HEK293 (cell line): ENCODE measurements around the gene SREBF2.

Source experiments
- CTCF ChIA-PET: fragments of 350-600 bp; formaldehyde crosslinking; extraction: SDS; loops from one replicate; lab custom pipeline; 2021; ENCODE audit warnings: antibody characterized with exemption; lab: Yijun Ruan, JAX
- POLR2A ChIA-PET: fragments of 300-600 bp; formaldehyde crosslinking; extraction: SDS; loops from one replicate; lab custom pipeline; 2020; ENCODE audit warnings: antibody characterized with exemption, inconsistent platforms; lab: Yijun Ruan, JAX
- H3K27ac ChIP-seq: fragments of 200-500 bp; sonication (Bioruptor generic); 2 replicates; pipeline ENCODE4 v1.5.1; 2014; ENCODE audit warnings: low read depth, low read length, control low read depth, inconsistent platforms; ENCODE audit errors: extremely low read depth
- H3K36me3 ChIP-seq, 2 experiments: fragments of 200-500 bp in 1 of 2; sonication (Bioruptor generic) in 1 of 2; 1 replicate in 1 of 2; 2 replicates in 1 of 2; pipeline ENCODE4 v1.5.1; 2014 to 2017; ENCODE audit warnings: inconsistent platforms in 2 of 2, low read length in 2 of 2; ENCODE audit not compliant: control insufficient read depth in 2 of 2, insufficient read depth in 1 of 2
- H3K4me1 ChIP-seq: fragments of 200-500 bp; sonication (Bioruptor generic); 2 replicates; pipeline ENCODE4 v1.5.1; 2014; ENCODE audit warnings: mild to moderate bottlenecking, low read length, inconsistent platforms; ENCODE audit not compliant: control insufficient read depth, insufficient read depth
- H3K4me3 ChIP-seq: 2 replicates; pipeline ENCODE4 v1.5.1; 2011; ENCODE audit warnings: low read depth, mild to moderate bottlenecking, control low read depth, low read length, moderate library complexity
- H3K9me3 ChIP-seq: fragments of 200-500 bp; sonication (Bioruptor generic); 2 replicates; pipeline ENCODE4 v1.5.1; 2014; ENCODE audit warnings: low read depth, low read length, inconsistent platforms; ENCODE audit not compliant: control insufficient read depth, insufficient read depth
- GLIS1 ChIP-seq: fragments of 450-650 bp; formaldehyde crosslinking; IDR thresholded peaks from 2 replicates; pipeline ENCODE4 v1.5.1; 2016; ENCODE audit warnings: missing biosample characterization, missing genetic modification characterization
- OSR2 ChIP-seq: fragments of 450-650 bp; formaldehyde crosslinking; IDR thresholded peaks from 2 replicates; pipeline ENCODE4 v1.5.1; 2016; ENCODE audit warnings: missing biosample characterization, missing genetic modification characterization
- RBAK ChIP-seq: fragments of 450-650 bp; formaldehyde crosslinking; IDR thresholded peaks from 2 replicates; pipeline ENCODE4 v1.5.1; 2016; ENCODE audit warnings: missing biosample characterization, missing genetic modification characterization
- SCRT2 ChIP-seq: fragments of 450-650 bp; formaldehyde crosslinking; IDR thresholded peaks from 2 replicates; pipeline ENCODE4 v1.5.1; 2016; ENCODE audit warnings: missing biosample characterization, missing genetic modification characterization
- SP2 ChIP-seq: fragments of 450-650 bp; formaldehyde crosslinking; IDR thresholded peaks from 2 replicates; pipeline ENCODE4 v1.5.1; 2016; ENCODE audit warnings: missing biosample characterization, missing genetic modification characterization
- SP3 ChIP-seq: fragments of 450-650 bp; formaldehyde crosslinking; IDR thresholded peaks from 2 replicates; pipeline ENCODE4 v1.5.1; 2016; ENCODE audit warnings: missing biosample characterization, missing genetic modification characterization
- YY1 ChIP-seq: fragments of 450-650 bp; formaldehyde crosslinking; IDR thresholded peaks from 2 replicates; pipeline ENCODE4 v1.5.1; 2018; ENCODE audit warnings: missing biosample characterization, missing genetic modification characterization
- ZBTB17 ChIP-seq: fragments of 450-650 bp; formaldehyde crosslinking; IDR thresholded peaks from 2 replicates; pipeline ENCODE4 v1.5.1; 2016; ENCODE audit warnings: missing biosample characterization, missing genetic modification characterization
- ZBTB49 ChIP-seq: fragments of 450-650 bp; formaldehyde crosslinking; IDR thresholded peaks from 2 replicates; pipeline ENCODE4 v1.5.1; 2016; ENCODE audit warnings: missing biosample characterization, missing genetic modification characterization, low read depth
- ZBTB7A ChIP-seq: fragments of 450-650 bp; formaldehyde crosslinking; IDR thresholded peaks from 2 replicates; pipeline ENCODE4 v1.5.1; 2016; ENCODE audit warnings: low read depth, missing biosample characterization, missing genetic modification characterization
- ZIC2 ChIP-seq: fragments of 450-650 bp; formaldehyde crosslinking; IDR thresholded peaks from 2 replicates; pipeline ENCODE4 v1.5.1; 2016; ENCODE audit warnings: missing biosample characterization, missing genetic modification characterization
- ZNF112 ChIP-seq: fragments of 450-650 bp; formaldehyde crosslinking; IDR thresholded peaks from 2 replicates; pipeline ENCODE4 v1.5.0; 2017; ENCODE audit warnings: missing biosample characterization, missing genetic modification characterization
- ZNF121 ChIP-seq: fragments of 450-650 bp; formaldehyde crosslinking; IDR thresholded peaks from 2 replicates; pipeline ENCODE4 v1.5.1; 2016; ENCODE audit warnings: missing biosample characterization, missing genetic modification characterization
- ZNF132 ChIP-seq: fragments of 450-650 bp; formaldehyde crosslinking; IDR thresholded peaks from 2 replicates; pipeline ENCODE4 v1.5.1; 2017; ENCODE audit warnings: missing biosample characterization, missing genetic modification characterization, borderline replicate concordance
- ZNF18 ChIP-seq: fragments of 450-650 bp; formaldehyde crosslinking; IDR thresholded peaks from 2 replicates; pipeline ENCODE4 v1.5.1; 2016; ENCODE audit warnings: missing biosample characterization, missing genetic modification characterization
- ZNF2 ChIP-seq: fragments of 450-650 bp; formaldehyde crosslinking; IDR thresholded peaks from 2 replicates; pipeline ENCODE4 v1.5.1; 2016; ENCODE audit warnings: missing biosample characterization, missing genetic modification characterization
- ZNF624 ChIP-seq: fragments of 450-650 bp; formaldehyde crosslinking; IDR thresholded peaks from 2 replicates; pipeline ENCODE4 v1.5.1; 2017; ENCODE audit warnings: missing biosample characterization, missing genetic modification characterization
- ZNF629 ChIP-seq: fragments of 450-650 bp; formaldehyde crosslinking; IDR thresholded peaks from 2 replicates; pipeline ENCODE4 v1.5.1; 2017; ENCODE audit warnings: missing biosample characterization, missing genetic modification characterization
- ZNF654 ChIP-seq: fragments of 450-650 bp; formaldehyde crosslinking; IDR thresholded peaks from 2 replicates; pipeline ENCODE4 v1.5.1; 2016; ENCODE audit warnings: low read depth, missing biosample characterization, missing genetic modification characterization
- ZSCAN5A ChIP-seq: fragments of 450-650 bp; formaldehyde crosslinking; IDR thresholded peaks from 2 replicates; pipeline ENCODE4 v1.5.1; 2016; ENCODE audit warnings: missing biosample characterization, missing genetic modification characterization
- TF ChIP-seq, protein P1 (sequence below): fragments of 450-650 bp; IDR thresholded peaks from 2 replicates; pipeline ENCODE4 v1.5.1; 2018; ENCODE audit warnings: missing biosample characterization, missing genetic modification characterization
- TF ChIP-seq, protein P2 (sequence below): fragments of 450-650 bp; formaldehyde crosslinking; conservative IDR thresholded peaks from 2 replicates; pipeline ENCODE4 v1.5.1; 2016; ENCODE audit warnings: low read depth, missing biosample characterization, missing genetic modification characterization

The SREBF2 gene

GRCh38 chr22:41947424-41948080, 114.6 kb downstream of the SREBF2 start:
- Histone ChIP-seq H3K9me3 (no peaks in the 10 kb centered on the region), H3K4me1 (no peaks in the 10 kb centered on the region), H3K27ac (peak overlapping the region; percentile 90; the same call in 1 of the 2 replicates), H3K4me3 (peak overlapping the region; percentile 68; the same call in 1 of the 2 replicates), H3K36me3 (peaks cover 22 to 32% of the 10 kb centered on the region in 2 experiments; a peak in 2 of 3 replicates)
- 0 out of 2 replicates have a peak, but pooled peaks have one; percentile 4 for TF ChIP-seq ZNF18 (tag by site-specific recombination)
- TF ChIP-seq ZNF121 (tag by site-specific recombination) = peak; percentile 85
- TF ChIP-seq SCRT2 = no peak
- peak; percentile 85 for TF ChIP-seq OSR2 (tag by site-specific recombination)
- no peak for TF ChIP-seq ZBTB7A (tag by site-specific recombination)
- TF ChIP-seq, protein P1, sequence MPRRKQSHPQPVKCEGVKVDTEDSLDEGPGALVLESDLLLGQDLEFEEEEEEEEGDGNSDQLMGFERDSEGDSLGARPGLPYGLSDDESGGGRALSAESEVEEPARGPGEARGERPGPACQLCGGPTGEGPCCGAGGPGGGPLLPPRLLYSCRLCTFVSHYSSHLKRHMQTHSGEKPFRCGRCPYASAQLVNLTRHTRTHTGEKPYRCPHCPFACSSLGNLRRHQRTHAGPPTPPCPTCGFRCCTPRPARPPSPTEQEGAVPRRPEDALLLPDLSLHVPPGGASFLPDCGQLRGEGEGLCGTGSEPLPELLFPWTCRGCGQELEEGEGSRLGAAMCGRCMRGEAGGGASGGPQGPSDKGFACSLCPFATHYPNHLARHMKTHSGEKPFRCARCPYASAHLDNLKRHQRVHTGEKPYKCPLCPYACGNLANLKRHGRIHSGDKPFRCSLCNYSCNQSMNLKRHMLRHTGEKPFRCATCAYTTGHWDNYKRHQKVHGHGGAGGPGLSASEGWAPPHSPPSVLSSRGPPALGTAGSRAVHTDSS (tag by site-specific recombination) = no peak
- no peak for TF ChIP-seq SP3
- peak; percentile 15; the same call in 1 of the 2 replicates for TF ChIP-seq SP2 (tag by site-specific recombination)
- no peak for TF ChIP-seq RBAK
- no peak for TF ChIP-seq ZNF624
- TF ChIP-seq GLIS1 (tag by site-specific recombination) = no peak
- TF ChIP-seq, protein P2, sequence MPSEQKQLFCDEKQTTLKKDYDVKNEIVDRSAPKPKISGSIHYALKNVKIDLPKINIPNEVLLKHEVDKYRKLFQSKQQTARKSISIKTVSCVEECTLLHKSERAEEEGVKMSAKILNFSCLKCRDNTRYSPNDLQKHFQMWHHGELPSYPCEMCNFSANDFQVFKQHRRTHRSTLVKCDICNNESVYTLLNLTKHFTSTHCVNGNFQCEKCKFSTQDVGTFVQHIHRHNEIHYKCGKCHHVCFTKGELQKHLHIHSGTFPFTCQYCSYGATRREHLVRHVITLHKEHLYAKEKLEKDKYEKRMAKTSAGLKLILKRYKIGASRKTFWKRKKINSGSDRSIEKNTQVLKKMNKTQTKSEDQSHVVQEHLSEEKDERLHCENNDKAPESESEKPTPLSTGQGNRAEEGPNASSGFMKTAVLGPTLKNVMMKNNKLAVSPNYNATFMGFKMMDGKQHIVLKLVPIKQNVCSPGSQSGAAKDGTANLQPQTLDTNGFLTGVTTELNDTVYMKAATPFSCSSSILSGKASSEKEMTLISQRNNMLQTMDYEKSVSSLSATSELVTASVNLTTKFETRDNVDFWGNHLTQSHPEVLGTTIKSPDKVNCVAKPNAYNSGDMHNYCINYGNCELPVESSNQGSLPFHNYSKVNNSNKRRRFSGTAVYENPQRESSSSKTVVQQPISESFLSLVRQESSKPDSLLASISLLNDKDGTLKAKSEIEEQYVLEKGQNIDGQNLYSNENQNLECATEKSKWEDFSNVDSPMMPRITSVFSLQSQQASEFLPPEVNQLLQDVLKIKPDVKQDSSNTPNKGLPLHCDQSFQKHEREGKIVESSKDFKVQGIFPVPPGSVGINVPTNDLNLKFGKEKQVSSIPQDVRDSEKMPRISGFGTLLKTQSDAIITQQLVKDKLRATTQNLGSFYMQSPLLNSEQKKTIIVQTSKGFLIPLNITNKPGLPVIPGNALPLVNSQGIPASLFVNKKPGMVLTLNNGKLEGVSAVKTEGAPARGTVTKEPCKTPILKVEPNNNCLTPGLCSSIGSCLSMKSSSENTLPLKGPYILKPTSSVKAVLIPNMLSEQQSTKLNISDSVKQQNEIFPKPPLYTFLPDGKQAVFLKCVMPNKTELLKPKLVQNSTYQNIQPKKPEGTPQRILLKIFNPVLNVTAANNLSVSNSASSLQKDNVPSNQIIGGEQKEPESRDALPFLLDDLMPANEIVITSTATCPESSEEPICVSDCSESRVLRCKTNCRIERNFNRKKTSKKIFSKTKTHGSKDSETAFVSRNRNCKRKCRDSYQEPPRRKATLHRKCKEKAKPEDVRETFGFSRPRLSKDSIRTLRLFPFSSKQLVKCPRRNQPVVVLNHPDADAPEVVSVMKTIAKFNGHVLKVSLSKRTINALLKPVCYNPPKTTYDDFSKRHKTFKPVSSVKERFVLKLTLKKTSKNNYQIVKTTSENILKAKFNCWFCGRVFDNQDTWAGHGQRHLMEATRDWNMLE (tag by site-specific recombination) = no peak
- no peak for TF ChIP-seq ZNF112 (tag by site-specific recombination)
- peak; percentile 67 for TF ChIP-seq ZIC2 (tag by site-specific recombination)
- peak; percentile 55; the same call in 1 of the 2 replicates for TF ChIP-seq ZBTB17 (tag by site-specific recombination)
- CTCF ChIA-PET = interaction anchor here (0.9 to 3.2 kb wide), 11 partner anchors 10 to 496 kb away, joined by 3 to 26 read pairs (median 4); no protein-coding TSS in a partner anchor
- POLR2A ChIA-PET = interaction anchor here (0.5 to 2.5 kb wide), 29 partner anchors 8 to 667 kb away, joined by 3 to 31 read pairs (median 6); partner anchors contain the start of genes CCDC134, NAGA, NDUFA6 and PMM1

DNA sequence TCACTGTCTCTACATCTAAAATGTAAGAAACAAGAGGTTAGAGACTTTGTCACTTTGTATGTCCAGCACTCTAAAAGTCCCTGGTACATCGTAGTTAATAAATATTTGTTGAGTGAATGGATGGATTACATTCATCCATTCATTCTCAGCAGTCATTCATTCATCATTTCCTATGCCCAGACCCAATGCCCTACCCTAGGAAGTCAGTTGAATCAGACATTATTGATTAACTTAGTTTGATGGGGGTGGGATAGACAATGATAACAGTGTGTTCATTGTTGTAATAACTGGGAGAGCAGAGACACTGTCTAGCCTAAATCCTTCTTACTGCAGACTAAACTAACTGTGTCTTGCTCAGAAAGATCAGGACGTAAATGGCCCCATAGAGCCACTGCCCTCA, 115.2 kb downstream of the SREBF2 start:
- Histone ChIP-seq H3K27ac (no peak overlapping the region), H3K9me3 (no peaks in the 10 kb centered on the region), H3K4me3 (no peak overlapping the region), H3K36me3 (peaks cover 18 to 27% of the 10 kb centered on the region in 2 experiments; a peak in 2 of 3 replicates), H3K4me1 (no peaks in the 10 kb centered on the region)
- CTCF ChIA-PET = interaction anchor here (0.7 to 3.2 kb wide), 6 partner anchors 9 to 490 kb away, joined by 3 to 26 read pairs (median 4); no protein-coding TSS in a partner anchor
- POLR2A ChIA-PET = interaction anchor here (0.6 to 2.5 kb wide), 3 partner anchors 9 to 238 kb away, joined by 4 to 17 read pairs (median 7); partner anchors contain the start of gene SMDT1
- TF ChIP-seq ZBTB49 (no peak), ZNF2 (tag by site-specific recombination) (no peak), ZNF629 (tag by site-specific recombination) (no peak), ZNF112 (tag by site-specific recombination) (no peak), ZNF654 (no peak), ZSCAN5A (no peak), YY1 (tag by site-specific recombination) (no peak), ZNF132 (no peak)
